Mesodermal cell (in vitro differentiated cells): ENCODE data around the gene PHC2.

Experiments
- H3K27ac ChIP-seq: 2 replicates; pipeline ENCODE4 v1.7.0; 2013; ENCODE audit warnings: mild to moderate bottlenecking, low read depth, low read length, moderate library complexity; ENCODE audit not compliant: severe bottlenecking
- H3K36me3 ChIP-seq: 2 replicates; pipeline ENCODE4 v1.7.1; 2013; ENCODE audit warnings: mild to moderate bottlenecking, low read length, moderate library complexity; ENCODE audit not compliant: control insufficient read depth, insufficient read depth
- H3K4me1 ChIP-seq: one replicate; pipeline ENCODE4 v1.7.1; 2013; ENCODE audit warnings: mild to moderate bottlenecking, low read length; ENCODE audit not compliant: insufficient read depth, control insufficient read depth, poor library complexity, severe bottlenecking
- H3K4me3 ChIP-seq: 2 replicates; pipeline ENCODE4 v1.7.0; 2013; ENCODE audit warnings: low read length, control low read depth, mild to moderate bottlenecking; ENCODE audit not compliant: insufficient read depth, poor library complexity, severe bottlenecking; ENCODE audit errors: extremely low read depth
- H3K9me3 ChIP-seq: 2 replicates; pipeline ENCODE4 v1.7.1; 2013; ENCODE audit warnings: mild to moderate bottlenecking, low read length, moderate library complexity; ENCODE audit not compliant: control insufficient read depth
- WGBS, 2 experiments: methylation state at CpG; one replicate each; pipeline ENCODE4 v1.1.5; 2013; ENCODE audit warnings: missing lambda C conversion rate in 2 of 2; ENCODE audit not compliant: insufficient coverage in 2 of 2; 5-methylcytosine and 5-hydroxymethylcytosine counted together

Gene PHC2

GRCh38 chr1:33339413-33339812 is 91.5 kb downstream of the PHC2 start:
- Histone ChIP-seq H3K36me3 (peaks cover 79% of the 10 kb centered on the region), H3K9me3 (no peaks in the 10 kb centered on the region), H3K4me1 (peaks cover 85% of the 10 kb centered on the region), H3K4me3 (no peak overlapping the region), H3K27ac (peak overlapping the region; percentile 71)
- WGBS, 2 experiments = 83 to 100% methylated on average over 1 of the region's 2 CpGs

DNA sequence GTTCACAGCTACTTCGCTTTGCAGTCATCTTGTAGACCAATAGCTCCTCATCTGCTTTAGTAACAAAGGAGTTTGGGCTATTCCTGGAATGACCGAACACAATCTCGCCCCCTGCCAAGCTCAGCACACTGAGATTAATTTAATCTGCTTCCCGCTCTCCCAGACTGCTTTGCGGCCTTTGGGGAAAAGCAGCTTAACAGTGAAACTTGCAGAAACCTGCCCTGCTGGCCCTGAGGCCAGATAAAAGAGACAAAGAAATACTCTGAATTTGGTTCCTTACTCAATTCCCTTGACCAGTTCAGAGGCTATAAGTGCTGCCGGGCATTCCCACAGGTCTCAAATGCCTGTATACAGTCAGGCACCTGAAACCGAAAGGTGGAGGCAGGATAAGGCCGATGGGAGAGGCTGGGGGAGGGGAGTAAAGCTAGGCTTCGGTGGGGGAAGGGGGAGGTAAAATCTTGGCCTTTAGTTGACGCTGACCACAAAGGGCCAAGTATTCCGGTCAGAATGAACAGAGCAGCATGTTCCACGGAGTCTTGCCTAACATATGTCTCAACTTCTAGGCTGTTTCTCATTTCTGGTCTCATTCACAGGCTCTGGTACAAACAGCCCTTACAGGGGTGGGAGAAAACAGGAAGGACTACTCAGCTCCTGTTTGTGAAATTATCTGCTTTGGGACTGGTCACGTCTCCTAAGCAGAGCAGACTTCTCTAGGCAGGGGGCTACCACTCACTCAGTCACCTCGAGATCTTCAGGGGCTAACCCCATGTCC is 92.3 kb downstream of the PHC2 start:
- WGBS, 2 experiments = 57 to 59% methylated on average over 11 to 14 of the region's 14 CpGs
- no peak overlapping the region for H3K4me3 ChIP-seq
- H3K36me3 ChIP-seq = peaks cover 79% of the 10 kb centered on the region

DNA sequence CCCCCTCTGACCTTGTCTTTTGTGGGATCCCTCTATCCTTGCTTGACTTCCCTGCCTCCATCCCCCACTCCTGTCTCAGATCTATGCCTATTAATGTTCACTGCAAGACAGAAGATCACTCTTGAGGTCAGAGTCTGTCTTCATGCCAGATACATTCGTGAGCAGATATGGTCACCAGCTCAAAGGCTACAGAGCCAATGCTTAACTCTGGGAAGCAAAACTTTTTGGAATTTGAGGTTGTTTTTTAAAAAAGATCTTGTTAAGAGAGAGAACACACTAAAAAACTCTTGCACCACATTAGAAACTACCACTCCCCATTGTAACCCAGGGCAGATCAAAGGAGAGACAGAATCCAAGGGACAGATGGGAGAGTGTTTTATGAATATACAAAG is 92.9 kb downstream of the PHC2 start:
- no peaks in the 10 kb centered on the region for H3K9me3 ChIP-seq
- H3K4me3 ChIP-seq = no peak overlapping the region
- H3K27ac ChIP-seq = peak overlapping the region; percentile 71
- peaks cover 79% of the 10 kb centered on the region for H3K36me3 ChIP-seq
- 93 to 100% methylated on average over 1 of the region's 1 CpG for WGBS, 2 experiments
- peaks cover 74% of the 10 kb centered on the region for H3K4me1 ChIP-seq

More for the DNA sequence above, 92.3 kb downstream of the PHC2 start:
- no peaks in the 10 kb centered on the region for H3K9me3 ChIP-seq
- peaks cover 77% of the 10 kb centered on the region for H3K4me1 ChIP-seq
- peak overlapping the region; percentile 71 for H3K27ac ChIP-seq

DNA sequence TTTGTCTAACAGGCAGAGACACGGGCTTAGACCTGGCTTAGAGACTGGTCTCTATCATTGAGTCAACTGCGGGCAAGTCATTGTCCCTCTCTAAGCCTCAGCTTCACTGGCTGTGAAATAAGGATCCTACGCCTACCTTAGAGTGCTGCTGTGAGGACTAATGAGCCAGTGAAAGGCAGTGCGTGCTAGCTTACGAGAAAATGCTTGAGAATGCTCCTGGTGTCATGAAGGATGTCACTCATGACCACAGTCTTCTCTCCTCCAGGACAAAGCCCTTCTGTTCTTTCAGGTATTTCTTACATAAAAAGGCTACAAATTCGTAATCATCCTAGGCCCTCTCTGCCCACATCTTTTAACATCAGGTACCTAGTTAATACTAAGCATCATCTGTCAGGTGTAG is 93.5 kb downstream of the PHC2 start:
- Histone ChIP-seq H3K9me3 (no peaks in the 10 kb centered on the region), H3K27ac (peak overlapping the region; percentile 71), H3K36me3 (peaks cover 81% of the 10 kb centered on the region), H3K4me1 (peaks cover 75% of the 10 kb centered on the region), H3K4me3 (no peak overlapping the region)
- 73% methylated on average over 5 to 6 of the region's 6 CpGs for WGBS, 2 experiments

DNA sequence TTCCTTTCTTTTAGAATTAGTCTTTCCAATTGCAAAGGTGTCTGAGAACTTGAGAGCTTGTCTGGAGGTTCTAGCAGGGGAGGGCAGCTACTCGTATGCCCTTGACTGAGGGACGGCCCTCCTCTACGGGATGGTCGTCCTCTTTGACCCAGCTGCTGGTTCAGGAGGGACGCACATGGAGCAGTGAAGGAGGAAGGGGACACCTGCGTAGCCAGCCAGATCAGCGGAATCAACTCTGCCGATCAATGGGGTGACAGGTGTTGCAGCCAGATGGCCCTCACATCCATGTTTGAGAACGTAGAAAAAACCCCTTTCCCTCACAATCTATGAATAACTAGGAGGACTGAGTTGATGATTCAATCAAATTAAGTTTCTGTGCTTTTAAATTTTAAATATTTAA is 94.3 kb downstream of the PHC2 start:
- no peaks in the 10 kb centered on the region for H3K9me3 ChIP-seq
- no peak overlapping the region for H3K4me3 ChIP-seq
- H3K36me3 ChIP-seq = peaks cover 83% of the 10 kb centered on the region
- H3K27ac ChIP-seq = no peak overlapping the region
- 70 to 77% methylated on average over 4 to 5 of the region's 9 CpGs for WGBS, 2 experiments
- peaks cover 70% of the 10 kb centered on the region for H3K4me1 ChIP-seq

DNA sequence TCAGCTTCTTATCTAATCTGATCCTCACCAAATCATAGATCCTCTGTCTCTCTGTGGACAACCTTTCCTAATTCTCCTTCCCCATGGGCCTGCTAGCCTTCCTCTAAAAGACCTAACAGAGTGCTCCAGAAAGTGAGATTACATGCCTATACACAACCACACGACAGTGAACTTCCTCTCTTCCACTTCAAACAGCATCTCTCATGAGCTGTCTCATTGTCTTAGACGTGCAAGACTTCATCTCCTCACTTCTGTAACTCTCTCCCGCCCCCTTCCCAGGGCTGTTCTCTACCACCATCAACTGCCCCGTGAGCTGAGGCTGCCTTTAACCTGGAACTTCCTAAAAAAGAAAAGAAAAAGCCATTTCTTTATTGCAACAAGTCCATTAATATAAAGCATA is 95.9 kb downstream of the PHC2 start:
- Histone ChIP-seq H3K36me3 (peaks cover 83% of the 10 kb centered on the region), H3K4me3 (no peak overlapping the region)

DNA sequence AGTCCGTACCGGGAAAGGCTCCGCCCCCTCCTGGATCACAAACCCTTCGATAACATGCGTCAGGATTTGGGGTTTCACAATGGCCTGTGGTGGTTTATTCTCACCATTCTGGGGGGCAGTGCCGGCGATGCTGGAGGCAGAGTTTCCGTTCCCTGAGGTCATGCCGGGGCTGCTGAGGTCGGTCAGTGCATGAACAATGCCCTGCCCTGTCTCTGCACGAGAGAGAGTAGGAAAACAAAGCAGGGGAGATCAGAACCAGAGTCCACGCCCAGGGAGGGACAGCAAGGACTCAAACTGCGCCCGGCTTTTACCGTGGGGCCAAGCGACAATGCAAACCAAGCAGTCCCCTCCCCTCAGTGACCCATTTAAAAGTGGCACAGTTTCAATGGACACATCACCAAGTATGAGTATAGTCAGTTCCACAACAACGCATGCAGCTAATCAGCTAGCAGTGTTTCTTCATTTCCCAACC is 96.8 kb downstream of the PHC2 start:
- H3K4me3 ChIP-seq = no peak overlapping the region
- 90% methylated on average over 13 to 16 of the region's 17 CpGs for WGBS, 2 experiments
- no peaks in the 10 kb centered on the region for H3K9me3 ChIP-seq
- H3K4me1 ChIP-seq = peaks cover 45% of the 10 kb centered on the region
- peaks cover 85% of the 10 kb centered on the region for H3K36me3 ChIP-seq
- H3K27ac ChIP-seq = no peak overlapping the region

More for the DNA sequence above, 95.9 kb downstream of the PHC2 start:
- Histone ChIP-seq H3K9me3 (no peaks in the 10 kb centered on the region), H3K4me1 (peaks cover 54% of the 10 kb centered on the region), H3K27ac (no peak overlapping the region)
- WGBS, 2 experiments = 81 to 94% methylated on average over 3 to 4 of the region's 4 CpGs

GRCh38 chr1:33332881-33333280 is 98.0 kb downstream of the PHC2 start:
- Histone ChIP-seq H3K4me3 (no peak overlapping the region), H3K27ac (no peak overlapping the region), H3K9me3 (no peaks in the 10 kb centered on the region), H3K36me3 (peaks cover 90% of the 10 kb centered on the region), H3K4me1 (peaks cover 33% of the 10 kb centered on the region)
- WGBS, 2 experiments = 96% methylated on average over 5 of the region's 5 CpGs

DNA sequence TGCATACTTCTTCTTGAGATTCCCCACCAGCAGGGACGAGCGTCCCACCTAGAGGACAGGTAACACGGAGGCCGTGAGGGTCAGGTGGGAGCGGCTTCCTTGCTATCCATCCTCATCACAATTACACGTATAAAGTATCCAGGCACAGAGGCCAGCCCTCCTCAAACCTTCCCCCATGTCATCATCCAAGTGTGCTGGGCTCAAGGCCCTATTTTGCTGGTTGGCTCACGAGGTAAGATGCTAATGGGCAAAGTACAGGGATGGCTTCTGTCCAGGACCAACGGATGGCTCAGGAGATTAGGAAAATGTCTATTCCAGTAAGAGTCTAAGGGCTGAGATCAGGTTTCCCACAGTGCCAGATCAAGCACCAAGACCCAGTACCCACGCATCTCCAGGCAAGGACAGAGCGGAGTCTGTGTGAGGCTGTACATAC is 98.5 kb downstream of the PHC2 start:
- Histone ChIP-seq H3K4me3 (no peak overlapping the region), H3K27ac (no peak overlapping the region), H3K9me3 (no peaks in the 10 kb centered on the region), H3K4me1 (peaks cover 28% of the 10 kb centered on the region), H3K36me3 (peaks cover 90% of the 10 kb centered on the region)
- 92 to 100% methylated on average over 8 to 9 of the region's 10 CpGs for WGBS, 2 experiments

GRCh38 chr1:33331444-33332356 is 99.2 kb downstream of the PHC2 start:
- Histone ChIP-seq H3K27ac (peak overlapping the region; percentile 36), H3K4me3 (no peak overlapping the region), H3K4me1 (peaks cover 28% of the 10 kb centered on the region), H3K9me3 (no peaks in the 10 kb centered on the region), H3K36me3 (peaks cover 95% of the 10 kb centered on the region)
- WGBS, 2 experiments = 96 to 98% methylated on average over 7 to 9 of the region's 10 CpGs
